DOHH2 (cell line): ENCODE data around the gene MPRIP.
"Not testable (repeated sequence)": the region's sequence is repeated elsewhere in the genome, so short reads cannot be mapped to it uniquely, and the experiment has no call there.

Source experiments
- H3F3A ChIP-seq: fragments of 200-600 bp; sonication (generic), shearing (Covaris generic); 2 replicates; pipeline ENCODE4 v1.6.0; 2016; ENCODE audit warnings: antibody characterized with exemption, mild to moderate bottlenecking; ENCODE audit not compliant: control insufficient read depth, insufficient read depth
- H3K27ac ChIP-seq: fragments of 200-600 bp; sonication (generic); 2 replicates; pipeline ENCODE4 v1.5.1; 2014; ENCODE audit warnings: low read depth, mild to moderate bottlenecking, low read length, moderate library complexity
- H3K27me3 ChIP-seq: fragments of 200-600 bp; sonication (generic); 2 replicates; pipeline ENCODE4 v1.6.1; 2014; ENCODE audit warnings: mild to moderate bottlenecking, low read length, mixed read lengths; ENCODE audit not compliant: control insufficient read depth
- H3K36me3 ChIP-seq: fragments of 200-600 bp; sonication (generic); 2 replicates; pipeline ENCODE4 v1.6.1; 2014; ENCODE audit warnings: mild to moderate bottlenecking, low read length, moderate library complexity, mixed read lengths; ENCODE audit not compliant: control insufficient read depth
- H3K4me1 ChIP-seq: fragments of 200-600 bp; sonication (generic); 2 replicates; pipeline ENCODE4 v1.6.1; 2014; ENCODE audit warnings: mild to moderate bottlenecking, low read length, mixed read lengths; ENCODE audit not compliant: control insufficient read depth
- H3K4me2 ChIP-seq: fragments of 200-600 bp; sonication (generic); 2 replicates; pipeline ENCODE4 v1.6.0; 2014; ENCODE audit warnings: mild to moderate bottlenecking, low read length, moderate library complexity
- H3K4me3 ChIP-seq: fragments of 200-600 bp; sonication (generic); 2 replicates; pipeline ENCODE4 v1.5.1; 2014; ENCODE audit warnings: mild to moderate bottlenecking, low read length, mixed read lengths
- H3K79me2 ChIP-seq: fragments of 200-600 bp; sonication (generic); 2 replicates; pipeline ENCODE4 v1.6.1; 2014; ENCODE audit warnings: mild to moderate bottlenecking, low read length, mixed read lengths; ENCODE audit not compliant: control insufficient read depth
- H3K9me2 ChIP-seq: fragments of 200-600 bp; sonication (generic); replicated peaks from 2 replicates; pipeline ENCODE4 v1.6.1; 2014; ENCODE audit warnings: mild to moderate bottlenecking, low read length, mixed read lengths; ENCODE audit not compliant: control insufficient read depth
- H3K9me3 ChIP-seq: fragments of 200-600 bp; sonication (generic); 2 replicates; pipeline ENCODE4 v1.6.1; 2014; ENCODE audit warnings: antibody characterized with exemption, low read length, mixed read lengths; ENCODE audit not compliant: control insufficient read depth, insufficient read depth
- H4K20me1 ChIP-seq: fragments of 200-600 bp; sonication (generic); 2 replicates; pipeline ENCODE4 v1.6.0; 2014; ENCODE audit warnings: low read depth, mild to moderate bottlenecking, antibody characterized with exemption, low read length, moderate library complexity; ENCODE audit not compliant: control insufficient read depth, insufficient read depth
- EZH2phosphoT487 ChIP-seq: fragments of 200-600 bp; sonication (generic); IDR thresholded peaks from 2 replicates; pipeline ENCODE4 v1.6.1; 2017; ENCODE audit warnings: borderline replicate concordance, mild to moderate bottlenecking, antibody characterized with exemption, low read length, moderate library complexity, mixed read lengths
- TF ChIP-seq, protein P1 (sequence below): fragments of 200-600 bp; sonication (generic); IDR thresholded peaks from one replicate; pipeline ENCODE4 v1.5.1; 2014; ENCODE audit warnings: antibody characterized with exemption, mild to moderate bottlenecking, low read depth, low read length; ENCODE audit not compliant: poor library complexity, severe bottlenecking

The MPRIP gene

DNA sequence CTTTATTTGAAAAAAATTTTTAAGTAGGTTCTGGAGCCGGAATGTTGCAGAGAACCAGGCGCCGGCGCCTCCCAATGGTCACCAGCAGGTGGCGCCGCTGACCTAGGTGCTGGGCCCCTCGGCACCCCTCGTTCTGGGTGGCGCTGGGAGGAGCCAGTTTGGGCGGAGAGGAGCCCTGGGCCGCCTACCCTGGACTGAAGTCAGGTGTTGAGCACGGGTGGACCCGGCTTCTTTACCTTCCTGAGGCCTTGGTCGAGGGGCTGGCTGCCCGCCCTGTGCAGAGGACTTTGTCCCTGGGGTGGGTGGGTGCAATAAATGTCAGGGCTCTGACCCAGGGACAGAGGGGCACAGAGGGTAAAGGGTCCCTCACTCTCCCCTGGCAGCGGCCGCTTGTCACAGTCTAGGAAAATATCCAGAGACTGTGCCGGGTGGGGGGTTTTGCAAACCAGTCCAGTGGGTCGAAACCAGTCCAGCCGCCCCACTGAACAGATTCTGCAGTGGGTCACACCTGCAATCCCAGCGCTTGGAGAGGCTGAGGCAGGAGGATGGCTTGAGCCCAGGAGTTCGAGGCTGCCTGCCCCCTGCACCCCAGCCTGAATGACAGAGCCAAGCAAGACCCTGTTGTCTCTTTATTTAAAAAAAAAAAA lies 40.3 kb upstream of the MPRIP start:
- H3K27me3 ChIP-seq: no peaks in the 10 kb centered on the region
- 0 out of 2 replicates have a peak, but pooled peaks cover 2% of the 10 kb centered on the region for H3K4me1 ChIP-seq
- H3K27ac ChIP-seq: no peak overlapping the region
- no peaks in the 10 kb centered on the region for H3K9me3 ChIP-seq
- TF ChIP-seq EZH2phosphoT487: no peak
- TF ChIP-seq, protein P1, sequence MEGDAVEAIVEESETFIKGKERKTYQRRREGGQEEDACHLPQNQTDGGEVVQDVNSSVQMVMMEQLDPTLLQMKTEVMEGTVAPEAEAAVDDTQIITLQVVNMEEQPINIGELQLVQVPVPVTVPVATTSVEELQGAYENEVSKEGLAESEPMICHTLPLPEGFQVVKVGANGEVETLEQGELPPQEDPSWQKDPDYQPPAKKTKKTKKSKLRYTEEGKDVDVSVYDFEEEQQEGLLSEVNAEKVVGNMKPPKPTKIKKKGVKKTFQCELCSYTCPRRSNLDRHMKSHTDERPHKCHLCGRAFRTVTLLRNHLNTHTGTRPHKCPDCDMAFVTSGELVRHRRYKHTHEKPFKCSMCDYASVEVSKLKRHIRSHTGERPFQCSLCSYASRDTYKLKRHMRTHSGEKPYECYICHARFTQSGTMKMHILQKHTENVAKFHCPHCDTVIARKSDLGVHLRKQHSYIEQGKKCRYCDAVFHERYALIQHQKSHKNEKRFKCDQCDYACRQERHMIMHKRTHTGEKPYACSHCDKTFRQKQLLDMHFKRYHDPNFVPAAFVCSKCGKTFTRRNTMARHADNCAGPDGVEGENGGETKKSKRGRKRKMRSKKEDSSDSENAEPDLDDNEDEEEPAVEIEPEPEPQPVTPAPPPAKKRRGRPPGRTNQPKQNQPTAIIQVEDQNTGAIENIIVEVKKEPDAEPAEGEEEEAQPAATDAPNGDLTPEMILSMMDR: peak; percentile 86
- no peak overlapping the region for H3K4me3 ChIP-seq
- H3K36me3 ChIP-seq: no peaks in the 10 kb centered on the region
- H4K20me1 ChIP-seq: no peaks in the 10 kb centered on the region
- H3K4me2 ChIP-seq: 0 out of 2 replicates have a peak overlapping the region, but pooled peaks have one; percentile 14
- no peaks in the 10 kb centered on the region for H3K79me2 ChIP-seq
- no peaks in the 10 kb centered on the region for H3F3A ChIP-seq
- no peaks in the 10 kb centered on the region for H3K9me2 ChIP-seq

DNA sequence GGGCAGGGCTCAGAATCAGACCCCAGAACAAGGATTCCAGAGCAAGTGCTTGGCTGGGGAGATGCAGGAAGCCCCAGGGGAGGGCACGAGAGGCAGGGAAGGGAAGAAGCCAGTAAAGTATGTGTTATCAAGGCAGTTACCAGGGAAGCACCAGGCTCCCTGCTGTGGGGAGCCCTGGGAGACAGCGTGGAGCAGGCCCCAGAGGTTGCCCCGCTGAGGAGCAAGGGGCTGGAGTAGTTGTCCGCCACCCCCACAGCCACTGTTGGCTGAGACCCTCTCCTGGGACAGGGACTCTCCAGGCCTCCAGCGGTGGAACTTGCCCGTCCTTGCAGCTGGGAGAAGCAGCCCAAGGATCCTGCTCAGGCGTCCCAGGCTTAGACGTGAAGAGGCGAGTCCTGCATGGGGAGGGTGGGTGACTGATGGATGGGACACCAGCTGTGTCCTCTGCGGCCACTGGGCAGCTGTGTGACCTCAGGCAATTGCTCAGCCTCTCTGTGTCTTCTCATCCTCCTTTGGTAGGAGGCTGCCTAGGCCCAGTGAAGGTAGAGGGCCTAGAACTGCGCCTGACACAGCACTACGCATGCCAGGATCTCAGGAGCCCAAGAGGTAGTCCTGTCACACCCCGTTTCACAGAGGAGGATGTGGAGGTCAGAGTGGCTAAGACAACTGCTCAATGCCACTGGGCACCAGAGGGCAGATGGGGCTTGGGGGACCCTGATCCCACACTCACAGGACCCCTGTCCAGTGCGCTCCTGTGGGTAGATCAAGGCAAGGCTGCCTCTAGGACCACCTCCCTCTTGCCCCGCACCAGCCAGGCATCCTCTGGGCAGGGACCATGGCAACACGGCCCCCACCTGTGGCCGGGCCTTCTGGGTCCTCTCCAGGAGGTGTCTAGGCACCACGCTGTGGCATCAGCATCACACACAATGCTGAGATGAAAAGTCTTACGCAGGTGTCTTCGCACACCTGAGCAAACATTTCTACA lies 39.2 kb upstream of the MPRIP start:
- not testable (repeated sequence) for H3K27me3 ChIP-seq, H3K4me1 ChIP-seq, H3K9me2 ChIP-seq, H3F3A ChIP-seq, H3K9me3 ChIP-seq, H3K36me3 ChIP-seq, H4K20me1 ChIP-seq, H3K79me2 ChIP-seq, H3K4me3 ChIP-seq, H3K4me2 ChIP-seq, H3K27ac ChIP-seq

DNA sequence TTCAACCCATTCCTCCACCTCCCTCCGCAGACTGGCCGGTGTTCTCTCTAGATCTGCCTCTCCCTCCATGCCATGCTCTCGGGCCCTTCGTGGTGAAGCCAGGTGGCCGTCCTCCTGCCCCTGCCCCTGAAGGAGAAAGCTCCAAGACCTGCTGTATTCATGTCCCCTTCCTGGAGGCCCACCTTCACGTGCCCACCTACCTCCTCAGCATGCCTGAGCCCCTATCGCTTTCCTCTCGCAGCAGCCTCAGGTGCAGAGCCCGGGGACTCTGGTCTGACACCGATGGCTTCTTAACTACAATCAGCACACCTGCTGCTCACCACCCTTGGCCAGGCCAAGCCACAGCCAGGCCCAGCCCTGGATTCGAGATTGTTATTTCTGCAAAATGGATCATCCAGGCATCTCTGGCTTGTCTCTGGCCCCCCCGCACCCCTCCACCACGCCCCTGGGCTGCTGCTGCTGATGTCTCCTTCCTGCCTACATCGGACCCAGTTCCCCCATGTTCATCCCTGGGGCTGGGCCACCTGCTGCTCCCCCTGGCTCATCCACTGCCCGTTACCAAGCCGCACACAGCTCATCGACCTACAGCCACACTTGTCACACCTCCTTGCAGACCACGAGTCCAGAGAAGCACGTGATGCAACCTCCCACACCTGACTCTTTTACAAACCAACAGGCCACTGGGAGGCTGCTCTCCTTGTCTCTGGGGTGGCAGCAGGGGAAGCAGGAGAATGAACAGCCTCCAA lies 37.8 kb upstream of the MPRIP start:
- Histone ChIP-seq H3K27me3 (no peaks in the 10 kb centered on the region), H3F3A (no peaks in the 10 kb centered on the region), H3K4me2 (no peak overlapping the region), H3K4me3 (no peak overlapping the region), H3K27ac (no peak overlapping the region), H3K9me3 (no peaks in the 10 kb centered on the region), H3K4me1 (0 out of 2 replicates have a peak, but pooled peaks cover 2% of the 10 kb centered on the region), H3K79me2 (no peaks in the 10 kb centered on the region), H4K20me1 (no peaks in the 10 kb centered on the region), H3K36me3 (no peaks in the 10 kb centered on the region), H3K9me2 (no peaks in the 10 kb centered on the region)
- TF ChIP-seq, protein P1: no peak
- TF ChIP-seq EZH2phosphoT487: no peak

DNA sequence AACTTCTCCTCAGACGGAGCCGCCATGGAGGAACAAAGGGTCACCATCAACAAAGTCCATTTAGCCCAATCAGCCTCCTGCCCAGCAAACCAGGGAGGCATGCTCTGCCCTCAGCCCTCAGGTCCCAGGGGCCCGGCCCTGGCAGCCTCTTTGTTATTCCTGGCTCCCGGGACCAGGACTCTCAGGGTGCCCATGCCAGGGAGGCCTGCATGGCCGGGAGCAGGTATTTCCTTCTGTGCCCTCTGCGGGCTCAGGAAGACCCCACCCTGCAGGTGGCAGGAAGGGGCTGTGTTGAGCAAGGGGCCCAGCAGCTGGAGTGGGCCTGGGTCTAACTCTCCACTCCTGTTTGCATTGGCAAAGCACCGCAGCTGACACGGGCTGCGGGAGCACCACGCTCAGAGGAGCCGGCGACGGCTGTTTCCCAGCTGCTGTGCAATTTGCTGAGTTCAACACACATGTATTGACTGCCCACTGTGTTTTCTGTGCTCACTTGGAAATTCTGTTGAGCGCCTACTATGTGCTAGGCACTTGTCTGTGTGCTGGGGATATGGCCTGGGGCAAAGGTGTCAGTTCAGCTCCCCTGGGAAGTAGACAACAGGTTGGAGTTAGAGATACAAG lies 37.2 kb upstream of the MPRIP start:
- not testable (repeated sequence) for H3K4me3 ChIP-seq, H3F3A ChIP-seq, H3K4me2 ChIP-seq, H3K36me3 ChIP-seq, H3K4me1 ChIP-seq, H3K9me3 ChIP-seq, H3K27me3 ChIP-seq, H3K27ac ChIP-seq, H4K20me1 ChIP-seq, H3K79me2 ChIP-seq, H3K9me2 ChIP-seq

DNA sequence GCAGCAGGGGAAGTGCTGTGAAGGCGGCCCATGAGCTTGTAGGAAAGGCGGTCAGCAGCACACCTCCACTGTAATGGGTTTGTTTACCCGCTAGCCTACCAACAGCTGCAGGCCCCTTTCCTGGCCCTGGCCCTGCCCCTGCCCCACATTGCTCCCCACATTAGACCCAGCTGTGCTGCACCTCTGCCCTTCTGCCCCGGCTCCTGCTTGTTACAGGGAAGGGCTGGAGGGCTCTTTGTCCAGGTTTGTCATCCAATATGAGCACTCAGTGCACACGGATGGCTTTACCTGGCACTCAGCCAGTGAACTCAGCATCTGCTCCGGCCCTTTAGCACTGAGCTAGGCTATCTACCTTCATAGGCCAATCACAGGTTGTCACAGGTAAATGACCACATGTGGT lies 34.4 kb upstream of the MPRIP start:
- not testable (repeated sequence) for H3K27me3 ChIP-seq, H3K4me1 ChIP-seq, H3F3A ChIP-seq, H3K9me3 ChIP-seq, H3K9me2 ChIP-seq, H3K4me3 ChIP-seq, H4K20me1 ChIP-seq, H3K4me2 ChIP-seq, H3K36me3 ChIP-seq, H3K79me2 ChIP-seq, H3K27ac ChIP-seq
